ENCODE data around the gene ZNF830. TPM values are rescaled to one million over a fixed set of nuclear protein-coding genes. Genes with fewer than 3 reads are reported as not detected.

ZNF830 gene
- polyA plus RNA-seq, 3 donors: 2.1 to 4.7 (median 4.2) TPM

- 10% methylated on average over 2 of the region's 2 CpGs for WGBS (ENCODE audit: insufficient coverage)
- Histone ChIP-seq H3K9ac (ENCODE audit: insufficient read depth, low read length, poor library complexity, severe bottlenecking) (peak overlapping the region; percentile 41), H3K27me3 (ENCODE audit: control insufficient read depth in 2 of 2, insufficient read depth in 2 of 2, low read length in 2 of 2) (no peaks in the 10 kb centered on the region), H3K4me1 (ENCODE audit: control insufficient read depth in 1 of 2, insufficient read depth in 2 of 2, low read length in 2 of 2) (peaks cover 54 to 58% of the 10 kb centered on the region in 2 donors), H3K36me3 (replicated peaks in 1 of 2; ENCODE audit: control insufficient read depth in 1 of 2, insufficient read depth in 2 of 2, low read length in 2 of 2) (peaks cover 13 to 96% of the 10 kb centered on the region in 2 donors), H3K4me2 (replicated peaks; ENCODE audit: extremely low read depth, low read length, poor library complexity, severe bottlenecking) (no peak overlapping the region), H3K79me2 (ENCODE audit: insufficient read depth, low read length) (no peaks in the 10 kb centered on the region), H3K4me3 (replicated peaks in 1 of 3; ENCODE audit: low read depth in 2 of 3, low read length in 3 of 3) (no peak overlapping the region), H2AFZ (ENCODE audit: insufficient read depth, low read depth, low read length, poor library complexity, severe bottlenecking) (no peak overlapping the region), H3K27ac (ENCODE audit: low read depth in 1 of 2, low read length in 2 of 2) (peak overlapping the region in 1 of 2 donors; percentile 75), H3K9me3 (replicated peaks in 1 of 2; ENCODE audit: control insufficient read depth in 1 of 2, insufficient read depth in 1 of 2, low read length in 2 of 2) (no peaks in the 10 kb centered on the region), H4K20me1 (ENCODE audit: insufficient read depth, low read length) (no peaks in the 10 kb centered on the region)
- H3K9me3 Mint-ChIP-seq: no peaks in the 10 kb centered on the region
- peak overlapping the region in 5 of 7 donors; percentile 72 to 92 (median 81) for H3K27ac Mint-ChIP-seq
- H3K4me3 Mint-ChIP-seq: no peak overlapping the region
- no peak for DNase-seq
- H3K36me3 Mint-ChIP-seq: peaks cover 48 to 57% of the 10 kb centered on the region in 2 donors
- H3K4me1 Mint-ChIP-seq: peaks cover 80% of the 10 kb centered on the region
- no peaks in the 10 kb centered on the region for H3K27me3 Mint-ChIP-seq (ENCODE audit: low read depth in 3 of 3)
- intact Hi-C loops (cut with micrococcal nuclease): no loop called here
- TF ChIP-seq, protein P1, sequence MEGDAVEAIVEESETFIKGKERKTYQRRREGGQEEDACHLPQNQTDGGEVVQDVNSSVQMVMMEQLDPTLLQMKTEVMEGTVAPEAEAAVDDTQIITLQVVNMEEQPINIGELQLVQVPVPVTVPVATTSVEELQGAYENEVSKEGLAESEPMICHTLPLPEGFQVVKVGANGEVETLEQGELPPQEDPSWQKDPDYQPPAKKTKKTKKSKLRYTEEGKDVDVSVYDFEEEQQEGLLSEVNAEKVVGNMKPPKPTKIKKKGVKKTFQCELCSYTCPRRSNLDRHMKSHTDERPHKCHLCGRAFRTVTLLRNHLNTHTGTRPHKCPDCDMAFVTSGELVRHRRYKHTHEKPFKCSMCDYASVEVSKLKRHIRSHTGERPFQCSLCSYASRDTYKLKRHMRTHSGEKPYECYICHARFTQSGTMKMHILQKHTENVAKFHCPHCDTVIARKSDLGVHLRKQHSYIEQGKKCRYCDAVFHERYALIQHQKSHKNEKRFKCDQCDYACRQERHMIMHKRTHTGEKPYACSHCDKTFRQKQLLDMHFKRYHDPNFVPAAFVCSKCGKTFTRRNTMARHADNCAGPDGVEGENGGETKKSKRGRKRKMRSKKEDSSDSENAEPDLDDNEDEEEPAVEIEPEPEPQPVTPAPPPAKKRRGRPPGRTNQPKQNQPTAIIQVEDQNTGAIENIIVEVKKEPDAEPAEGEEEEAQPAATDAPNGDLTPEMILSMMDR (IDR thresholded peaks at IDR 0.05): no peak
Observed at GRCh38 chr17:34993031-34993430, 31.7 kb downstream of the ZNF830 start.

DNA sequence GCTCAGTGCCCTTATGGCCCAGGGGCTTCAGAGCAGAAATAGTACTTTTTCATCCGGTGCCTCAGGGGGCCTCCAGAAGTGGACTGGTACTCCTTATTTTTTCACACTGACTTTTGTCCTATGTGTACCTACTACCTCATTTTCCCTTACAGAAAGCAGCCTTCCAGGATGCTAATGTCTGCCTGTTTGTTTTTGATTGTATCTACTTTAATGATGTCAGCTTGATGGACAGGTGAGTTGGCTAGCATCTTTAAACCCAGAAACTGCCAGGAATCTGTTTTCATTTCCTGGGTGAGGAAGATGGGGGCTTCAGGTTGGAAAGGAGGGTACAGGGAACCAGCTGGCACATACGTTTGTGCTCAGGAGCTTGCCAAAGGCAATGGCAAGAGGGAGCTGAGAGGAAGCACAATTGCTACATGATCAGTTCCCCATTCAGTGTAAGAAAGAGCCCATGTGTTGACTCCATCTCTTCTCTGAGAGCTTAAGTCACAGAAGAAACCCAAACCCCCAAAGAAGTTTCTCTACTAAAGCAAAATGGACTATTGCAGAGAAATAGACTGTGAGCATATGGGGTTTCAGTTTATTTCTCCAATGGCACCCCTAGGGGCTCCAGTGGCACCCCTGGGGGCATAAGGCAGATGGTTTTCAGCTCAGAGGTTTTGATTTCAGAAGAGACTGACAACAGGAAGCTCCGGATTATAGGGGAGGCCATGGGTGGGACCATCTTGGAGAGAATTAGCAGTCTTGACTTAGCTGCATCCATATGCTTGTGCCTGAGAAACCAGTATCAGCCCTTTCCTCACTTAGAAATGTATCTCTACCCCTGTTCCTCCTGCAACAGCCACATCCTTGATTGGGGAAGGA lies 35.3 kb downstream of the ZNF830 start:
- Histone ChIP-seq H3K36me3 (replicated peaks in 1 of 2; ENCODE audit: control insufficient read depth in 1 of 2, insufficient read depth in 2 of 2, low read length in 2 of 2) (peaks cover 23 to 91% of the 10 kb centered on the region in 2 donors), H4K20me1 (ENCODE audit: insufficient read depth, low read length) (no peaks in the 10 kb centered on the region), H2AFZ (ENCODE audit: insufficient read depth, low read depth, low read length, poor library complexity, severe bottlenecking) (no peak overlapping the region), H3K4me1 (ENCODE audit: control insufficient read depth in 1 of 2, insufficient read depth in 2 of 2, low read length in 2 of 2) (peaks cover 41 to 44% of the 10 kb centered on the region in 2 donors), H3K27me3 (ENCODE audit: control insufficient read depth in 2 of 2, insufficient read depth in 2 of 2, low read length in 2 of 2) (no peaks in the 10 kb centered on the region), H3K4me2 (replicated peaks; ENCODE audit: extremely low read depth, low read length, poor library complexity, severe bottlenecking) (no peak overlapping the region), H3K27ac (ENCODE audit: low read depth in 1 of 2, low read length in 2 of 2) (peak overlapping the region; percentile 11 to 30), H3K79me2 (ENCODE audit: insufficient read depth, low read length) (no peaks in the 10 kb centered on the region), H3K4me3 (replicated peaks in 1 of 3; ENCODE audit: low read depth in 2 of 3, low read length in 3 of 3) (no peak overlapping the region), H3K9me3 (replicated peaks in 1 of 2; ENCODE audit: control insufficient read depth in 1 of 2, insufficient read depth in 1 of 2, low read length in 2 of 2) (no peaks in the 10 kb centered on the region), H3K9ac (ENCODE audit: insufficient read depth, low read length, poor library complexity, severe bottlenecking) (no peak overlapping the region)
- WGBS (ENCODE audit: insufficient coverage): 54% methylated on average over 3 of the region's 3 CpGs
- TF ChIP-seq, protein P1 (IDR thresholded peaks at IDR 0.05): no peak
- Mint-ChIP-seq H3K27ac (peak overlapping the region; percentile 21 to 80 (median 54)), H3K36me3 (peaks cover 45 to 59% of the 10 kb centered on the region in 2 donors), H3K9me3 (no peaks in the 10 kb centered on the region), H3K27me3 (ENCODE audit: low read depth in 3 of 3) (no peaks in the 10 kb centered on the region), H3K4me3 (no peak overlapping the region), H3K4me1 (peaks cover 51% of the 10 kb centered on the region)
- intact Hi-C loops (cut with micrococcal nuclease): loop anchor here (2.0 to 5.0 kb wide), 2 partner anchors 121 to 122 kb away; partner anchors contain the start of gene RAD51D (in 2 of the 2)
- DNase-seq: peak in 2 of 3 donors; percentile 24 to 28
